Fibroblast of villous mesenchyme (primary cell): ENCODE measurements around the gene ROR1. TPM values are rescaled to one million over a fixed set of nuclear protein-coding genes. Genes with fewer than 3 reads are reported as not detected.

ENCODE experiments used
- DNase-seq: peaks from one replicate; pipeline ENCODE4 v3.0.0-alpha.2; 2010; ENCODE audit warnings: low read depth
- H3K4me3 ChIP-seq: 2 replicates; pipeline ENCODE4 v1.5.1; 2011; ENCODE audit warnings: low read depth, mild to moderate bottlenecking, low read length
- total RNA-seq: library from RNA; depleted of rRNA; stranded (reverse); fragments of >200 nt; gene quantifications from 2 replicates; pipeline ENCODE4 v1.2.3, GENCODE V29; 2012
- TF ChIP-seq, protein P1 (sequence below): IDR thresholded peaks from 2 replicates; pipeline ENCODE4 v1.5.1; 2012; ENCODE audit warnings: low read depth, mild to moderate bottlenecking, low read length; ENCODE audit not compliant: insufficient read depth

The ROR1 gene
- total RNA-seq, 1 donor = 8.6 TPM

GRCh38 chr1:63943393-63943792, 169.6 kb downstream of the ROR1 start:
- DNase-seq = no peak
- H3K4me3 ChIP-seq = no peak overlapping the region
- TF ChIP-seq, protein P1, sequence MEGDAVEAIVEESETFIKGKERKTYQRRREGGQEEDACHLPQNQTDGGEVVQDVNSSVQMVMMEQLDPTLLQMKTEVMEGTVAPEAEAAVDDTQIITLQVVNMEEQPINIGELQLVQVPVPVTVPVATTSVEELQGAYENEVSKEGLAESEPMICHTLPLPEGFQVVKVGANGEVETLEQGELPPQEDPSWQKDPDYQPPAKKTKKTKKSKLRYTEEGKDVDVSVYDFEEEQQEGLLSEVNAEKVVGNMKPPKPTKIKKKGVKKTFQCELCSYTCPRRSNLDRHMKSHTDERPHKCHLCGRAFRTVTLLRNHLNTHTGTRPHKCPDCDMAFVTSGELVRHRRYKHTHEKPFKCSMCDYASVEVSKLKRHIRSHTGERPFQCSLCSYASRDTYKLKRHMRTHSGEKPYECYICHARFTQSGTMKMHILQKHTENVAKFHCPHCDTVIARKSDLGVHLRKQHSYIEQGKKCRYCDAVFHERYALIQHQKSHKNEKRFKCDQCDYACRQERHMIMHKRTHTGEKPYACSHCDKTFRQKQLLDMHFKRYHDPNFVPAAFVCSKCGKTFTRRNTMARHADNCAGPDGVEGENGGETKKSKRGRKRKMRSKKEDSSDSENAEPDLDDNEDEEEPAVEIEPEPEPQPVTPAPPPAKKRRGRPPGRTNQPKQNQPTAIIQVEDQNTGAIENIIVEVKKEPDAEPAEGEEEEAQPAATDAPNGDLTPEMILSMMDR = no peak

- no peak for DNase-seq
- TF ChIP-seq, protein P1 = no peak
- H3K4me3 ChIP-seq = no peak overlapping the region
These were observed 172.1 kb downstream of the ROR1 start for GRCh38 chr1:63945943-63946342.

- TF ChIP-seq, protein P1 = no peak
- H3K4me3 ChIP-seq = no peak overlapping the region
- DNase-seq = no peak
These were observed 173.2 kb downstream of the ROR1 start for GRCh38 chr1:63946866-63947491.

DNA sequence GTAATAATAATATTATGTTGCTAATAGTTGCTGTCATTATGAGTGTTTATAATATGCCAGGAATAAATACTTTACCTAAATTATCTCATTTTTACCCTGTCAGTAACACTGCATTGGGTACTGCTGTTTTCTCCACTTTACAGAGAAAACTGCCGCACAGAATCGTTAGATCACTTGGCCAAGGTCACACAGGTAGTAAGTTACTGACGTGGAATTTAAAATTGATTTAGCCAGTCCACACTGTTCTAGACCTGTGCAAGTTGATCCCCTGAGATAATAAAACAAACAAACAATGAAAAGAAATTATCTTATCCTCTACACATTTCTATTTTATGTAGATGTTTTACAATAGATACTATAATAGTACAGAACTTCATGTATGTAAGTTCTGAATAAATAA, 174.1 kb downstream of the ROR1 start:
- TF ChIP-seq, protein P1 = no peak
- DNase-seq = no peak
- H3K4me3 ChIP-seq = no peak overlapping the region

DNA sequence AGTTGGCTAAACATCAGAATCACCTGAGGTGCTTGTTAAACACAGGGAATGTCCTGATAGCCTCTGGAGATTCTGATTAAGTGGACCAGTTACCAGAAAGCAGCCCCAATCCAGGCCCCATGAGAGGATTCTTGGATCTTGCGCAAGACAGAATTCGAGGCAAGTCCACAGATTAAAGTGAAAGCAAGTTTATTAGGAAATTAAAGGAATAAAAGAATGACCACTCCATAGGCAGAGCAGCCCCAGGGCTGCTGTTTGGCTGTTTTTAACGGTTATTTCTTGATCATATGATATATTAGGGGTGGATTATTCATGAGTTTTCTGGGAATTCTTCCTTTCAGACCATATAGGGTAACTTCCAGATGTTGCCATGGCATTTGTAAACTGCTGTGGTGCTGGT, 176.2 kb downstream of the ROR1 start:
- TF ChIP-seq, protein P1 = no peak
- DNase-seq = peak; percentile 79
- H3K4me3 ChIP-seq = no peak overlapping the region

GRCh38 chr1:63951059-63951946, 177.5 kb downstream of the ROR1 start:
- peak; percentile 33 for DNase-seq
- TF ChIP-seq, protein P1 = no peak
- H3K4me3 ChIP-seq = no peak overlapping the region

DNA sequence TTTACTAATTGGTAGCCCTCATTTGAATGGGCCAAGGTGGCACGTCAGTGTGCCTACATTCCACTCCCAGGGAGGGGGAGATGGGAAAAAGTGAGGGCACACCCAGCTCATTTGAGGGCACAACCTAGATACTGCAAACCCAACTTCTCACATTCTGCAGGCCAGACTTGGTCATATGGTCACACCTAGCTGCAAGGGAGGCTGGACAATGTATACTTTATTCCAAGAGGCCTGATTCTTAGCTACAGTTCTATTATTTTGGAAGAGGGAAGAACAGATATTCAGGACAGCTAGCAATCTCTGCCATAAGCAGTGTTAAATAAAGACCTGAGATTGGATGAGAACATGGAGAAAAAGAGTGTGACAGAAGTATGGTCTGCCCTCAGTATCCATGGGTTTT, 180.4 kb downstream of the ROR1 start:
- H3K4me3 ChIP-seq = no peak overlapping the region
- TF ChIP-seq, protein P1 = no peak
- DNase-seq = no peak
